ENCODE measurements around the gene DDI1. TPM values are rescaled to one million over a fixed set of nuclear protein-coding genes. Genes with fewer than 3 reads are reported as not detected.

DDI1 gene
- total RNA-seq, 1 donor from 2014 or later, result not detected

- Mint-ChIP-seq H3K4me1 (ENCODE audit: unreplicated experiment) (no peaks in the 10 kb centered on the region), H3K4me3 (ENCODE audit: unreplicated experiment) (no peak overlapping the region), H3K9me3 (ENCODE audit: unreplicated experiment) (no peaks in the 10 kb centered on the region), H3K27ac (ENCODE audit: unreplicated experiment) (no peak overlapping the region), H3K36me3 (ENCODE audit: unreplicated experiment) (no peaks in the 10 kb centered on the region), H3K27me3 (ENCODE audit: unreplicated experiment) (peaks cover 5% of the 10 kb centered on the region)
- DNase-seq (ENCODE audit: extremely low spot score, unreplicated experiment), result no peak
- TF ChIP-seq CTCF (IDR thresholded peaks at IDR 0.05), result no peak
Observed at GRCh38 chr11:104076455-104076854, 40.0 kb downstream of the DDI1 start.

DNA sequence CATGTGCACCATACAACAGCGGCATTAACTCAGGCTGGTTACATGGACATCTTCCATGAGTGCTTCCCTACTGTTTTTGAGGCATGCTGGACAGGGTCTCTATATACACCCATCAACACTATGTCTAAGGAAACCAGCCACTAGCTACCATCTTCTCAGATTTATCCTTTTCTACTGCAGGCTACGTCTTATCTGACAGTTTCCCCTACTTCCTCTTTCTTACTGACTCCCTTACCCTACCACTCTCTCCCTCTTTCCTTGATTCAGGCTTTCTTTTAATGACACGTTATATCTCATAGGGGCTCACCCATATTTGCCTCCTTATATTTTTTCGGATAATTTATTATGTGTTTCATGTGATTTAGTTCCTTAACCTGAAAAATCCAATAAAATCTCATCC is 41.8 kb downstream of the DDI1 start:
- H3K36me3 Mint-ChIP-seq (ENCODE audit: unreplicated experiment), result no peaks in the 10 kb centered on the region
- no peak for DNase-seq (ENCODE audit: extremely low spot score, unreplicated experiment)
- H3K4me3 Mint-ChIP-seq (ENCODE audit: unreplicated experiment), result no peak overlapping the region
- H3K27ac Mint-ChIP-seq (ENCODE audit: unreplicated experiment), result no peak overlapping the region
- no peaks in the 10 kb centered on the region for H3K4me1 Mint-ChIP-seq (ENCODE audit: unreplicated experiment)
- peaks cover 5% of the 10 kb centered on the region for H3K27me3 Mint-ChIP-seq (ENCODE audit: unreplicated experiment)
- no peaks in the 10 kb centered on the region for H3K9me3 Mint-ChIP-seq (ENCODE audit: unreplicated experiment)
- TF ChIP-seq CTCF (IDR thresholded peaks at IDR 0.05), result no peak

- no peaks in the 10 kb centered on the region for H3K36me3 Mint-ChIP-seq (ENCODE audit: unreplicated experiment)
- H3K4me3 Mint-ChIP-seq (ENCODE audit: unreplicated experiment), result no peak overlapping the region
- H3K27me3 Mint-ChIP-seq (ENCODE audit: unreplicated experiment), result peaks cover 5% of the 10 kb centered on the region
- no peaks in the 10 kb centered on the region for H3K9me3 Mint-ChIP-seq (ENCODE audit: unreplicated experiment)
- TF ChIP-seq CTCF (IDR thresholded peaks at IDR 0.05), result no peak
- no peak for DNase-seq (ENCODE audit: extremely low spot score, unreplicated experiment)
- no peaks in the 10 kb centered on the region for H3K4me1 Mint-ChIP-seq (ENCODE audit: unreplicated experiment)
- no peak overlapping the region for H3K27ac Mint-ChIP-seq (ENCODE audit: unreplicated experiment)
Observed at GRCh38 chr11:104078995-104079394, 42.6 kb downstream of the DDI1 start.

DNA sequence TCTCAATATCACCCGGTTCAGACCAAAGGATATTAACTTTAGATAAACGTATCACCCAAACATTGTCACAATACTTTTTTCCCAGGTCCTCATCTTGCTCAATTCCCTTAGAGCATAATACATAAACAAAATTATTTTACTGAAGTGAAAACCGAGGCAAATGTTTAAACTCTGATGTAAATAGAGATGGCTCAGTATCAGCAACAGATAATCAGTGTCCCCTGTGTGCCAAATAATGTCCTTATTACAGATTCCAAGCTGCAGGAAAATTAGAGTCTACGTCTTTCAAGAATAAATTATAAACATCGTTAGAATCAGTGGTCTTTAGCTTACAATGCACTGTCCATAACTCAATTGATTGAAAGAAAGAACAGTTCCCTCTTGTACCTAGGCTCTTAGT is 50.2 kb downstream of the DDI1 start:
- Mint-ChIP-seq H3K4me1 (ENCODE audit: unreplicated experiment) (no peaks in the 10 kb centered on the region), H3K4me3 (ENCODE audit: unreplicated experiment) (no peak overlapping the region), H3K9me3 (ENCODE audit: unreplicated experiment) (no peaks in the 10 kb centered on the region), H3K27me3 (ENCODE audit: unreplicated experiment) (peaks cover 3% of the 10 kb centered on the region), H3K36me3 (ENCODE audit: unreplicated experiment) (no peaks in the 10 kb centered on the region), H3K27ac (ENCODE audit: unreplicated experiment) (no peak overlapping the region)
- no peak for TF ChIP-seq CTCF (IDR thresholded peaks at IDR 0.05)
- no peak for DNase-seq (ENCODE audit: extremely low spot score, unreplicated experiment)

Other genes with a start within 250 kb of the DDI1 start
- 2.2 and 3.6 TPM in 2 replicates for gene PDGFD, start 127.5 kb downstream of the DDI1 start, total RNA-seq

All from osteocyte (in vitro differentiated cells).